Cerebellar nuclear complex (tissue), 1 donor: Measurements from ENCODE around the gene BPIFB1.

Source experiments
- DNase-seq, 2 experiments: peaks; one replicate each; lab custom pipeline; 2025; lab: John Stamatoyannopoulos, UW

The BPIFB1 gene

DNA sequence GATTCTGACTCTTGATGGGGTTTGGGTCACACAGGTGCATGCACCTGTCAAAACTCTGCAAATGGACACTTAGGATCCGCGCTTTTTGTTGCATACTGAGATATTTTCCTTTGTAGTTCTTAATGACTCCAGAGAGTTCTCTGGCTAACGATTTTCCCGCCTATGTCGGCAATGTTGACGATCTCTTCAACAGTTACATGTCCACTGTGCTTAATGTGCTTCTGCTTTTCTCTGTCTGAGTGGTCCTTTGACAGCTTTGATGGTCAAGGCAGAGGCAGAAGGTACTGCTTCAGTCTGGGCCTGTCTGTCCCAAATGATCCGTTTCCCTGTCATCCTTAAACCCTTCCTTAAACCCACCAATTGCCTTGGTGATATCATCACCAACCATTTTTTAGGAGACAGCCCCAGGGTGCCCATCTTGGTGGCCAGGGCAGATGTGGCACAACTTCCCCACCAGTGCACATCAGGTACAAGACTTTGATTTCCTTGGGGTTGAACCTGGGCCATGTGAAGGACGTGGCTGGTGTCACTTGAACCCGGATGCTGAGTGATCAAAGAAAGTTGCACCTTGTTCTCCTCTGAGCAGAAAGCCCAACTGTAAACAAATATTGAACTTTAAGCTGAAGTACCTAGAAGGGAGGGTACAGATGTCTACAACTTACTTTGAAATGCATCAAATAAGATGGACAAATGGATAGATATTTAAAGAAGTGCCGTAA is 10.7 kb upstream of the BPIFB1 start:
- DNase-seq, result no peak

DNA sequence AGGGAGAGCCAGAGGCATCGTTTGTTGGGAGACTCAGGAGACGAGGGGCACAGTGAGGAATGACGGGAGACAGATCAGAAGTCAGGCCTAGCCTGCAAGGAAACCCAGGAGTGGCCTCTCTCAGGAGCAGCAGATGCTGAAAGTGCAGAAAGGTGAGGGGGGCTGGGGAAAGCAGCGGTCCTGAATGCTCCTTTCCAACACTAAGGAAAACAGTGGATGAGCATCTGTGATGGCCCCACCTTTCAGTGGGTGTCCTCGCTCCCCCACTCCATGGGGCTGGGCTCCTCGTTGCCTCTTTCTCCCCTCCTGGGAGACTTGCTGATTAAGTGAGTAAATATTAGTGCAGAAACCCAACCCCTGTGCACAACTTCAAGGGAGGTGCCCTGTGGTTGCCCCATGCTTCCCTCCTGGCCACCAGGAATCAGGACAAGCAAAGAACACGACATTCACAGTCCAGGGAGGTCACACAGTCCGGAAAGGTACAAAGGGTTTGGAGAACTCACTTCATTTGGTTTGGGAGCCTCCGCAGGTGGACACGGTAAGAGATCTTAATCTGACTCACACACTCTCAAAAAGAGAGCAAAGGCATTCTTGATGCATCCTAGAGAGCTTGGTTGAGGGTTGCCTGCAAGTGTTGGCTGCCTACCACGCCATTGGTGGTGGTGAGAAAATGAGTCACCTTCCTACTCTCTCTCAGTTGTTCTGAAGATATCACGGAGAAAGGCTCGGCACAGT is 9.7 kb upstream of the BPIFB1 start:
- no peak for DNase-seq

DNA sequence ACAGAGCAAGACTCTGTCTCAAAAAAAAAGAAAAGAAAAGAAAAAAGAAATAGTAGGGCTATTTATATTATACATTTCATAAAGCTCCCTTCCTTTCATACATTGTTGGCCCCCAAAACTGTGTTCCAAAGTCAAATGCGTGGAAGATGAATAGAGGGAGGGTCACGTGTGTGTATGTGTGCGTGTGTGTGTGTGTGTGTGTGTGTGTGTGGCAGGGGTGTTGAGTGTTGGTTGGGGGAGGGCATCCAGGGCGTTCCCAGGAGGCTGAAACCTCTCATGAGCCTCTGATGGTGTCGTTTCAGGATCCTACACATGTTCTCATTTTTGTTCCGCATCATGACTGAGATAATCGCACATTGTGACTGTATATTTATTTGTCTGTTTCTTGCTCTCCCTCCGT is 7.8 kb upstream of the BPIFB1 start:
- DNase-seq, result no peak

DNA sequence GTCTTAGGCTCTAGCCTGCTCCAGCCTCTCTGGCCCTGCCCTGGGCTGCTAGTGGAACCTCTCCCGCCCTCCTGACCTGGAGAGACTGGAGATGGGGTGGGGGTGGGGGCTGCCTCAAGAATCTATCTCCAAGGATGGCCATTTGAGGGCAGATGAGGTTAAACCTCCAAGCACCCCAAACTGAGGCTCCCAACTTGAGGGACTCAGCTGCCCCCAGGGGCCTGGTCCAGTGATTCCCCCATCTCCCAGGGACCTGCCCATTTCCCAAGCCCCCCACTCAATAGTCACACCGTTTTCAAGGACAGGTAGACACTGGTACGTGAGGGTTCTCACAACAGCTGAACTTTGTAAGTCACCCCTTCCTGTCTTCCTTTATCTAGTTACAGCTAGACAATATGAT is 7.1 kb upstream of the BPIFB1 start:
- DNase-seq, result no peak

DNA sequence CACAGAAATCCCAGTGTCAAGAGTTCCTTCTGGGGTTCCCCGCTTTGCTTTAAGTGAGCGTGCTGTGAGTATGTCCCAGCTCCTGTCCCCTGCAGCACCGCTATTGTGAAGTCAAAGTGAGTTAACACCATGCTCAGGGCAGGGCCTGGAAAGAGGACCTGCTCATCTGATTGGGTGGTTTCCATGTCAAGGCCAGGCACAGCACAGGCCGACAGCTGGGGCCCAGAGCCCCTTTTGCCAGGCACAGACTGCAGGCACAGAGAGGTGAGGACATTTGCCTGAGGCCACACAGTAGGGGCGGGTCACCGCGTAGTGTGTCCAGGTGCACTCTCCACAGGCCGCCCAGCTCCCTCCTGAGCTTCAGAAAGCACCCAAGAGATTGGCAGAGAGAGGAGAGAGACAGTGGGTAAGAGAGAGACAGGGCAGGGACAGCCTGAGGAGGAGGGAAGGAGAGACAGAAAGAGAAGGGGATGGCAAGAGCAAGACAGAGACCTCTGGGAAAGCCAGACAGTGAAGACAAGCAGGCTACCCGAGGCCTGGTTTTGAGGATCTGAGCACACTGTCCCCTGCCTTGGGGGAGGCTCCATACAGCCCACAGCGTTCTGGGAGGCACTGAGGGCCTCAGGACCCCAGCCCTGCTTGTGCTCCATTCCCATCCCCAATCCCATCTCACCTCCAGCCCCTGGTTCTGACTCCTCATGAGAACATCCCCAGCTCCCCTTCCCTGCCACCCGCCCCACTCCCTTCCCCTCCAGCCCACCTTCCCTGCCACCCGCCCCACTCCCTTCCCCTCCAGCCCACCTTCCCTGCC is 6.5 kb upstream of the BPIFB1 start:
- DNase-seq, result no peak

DNA sequence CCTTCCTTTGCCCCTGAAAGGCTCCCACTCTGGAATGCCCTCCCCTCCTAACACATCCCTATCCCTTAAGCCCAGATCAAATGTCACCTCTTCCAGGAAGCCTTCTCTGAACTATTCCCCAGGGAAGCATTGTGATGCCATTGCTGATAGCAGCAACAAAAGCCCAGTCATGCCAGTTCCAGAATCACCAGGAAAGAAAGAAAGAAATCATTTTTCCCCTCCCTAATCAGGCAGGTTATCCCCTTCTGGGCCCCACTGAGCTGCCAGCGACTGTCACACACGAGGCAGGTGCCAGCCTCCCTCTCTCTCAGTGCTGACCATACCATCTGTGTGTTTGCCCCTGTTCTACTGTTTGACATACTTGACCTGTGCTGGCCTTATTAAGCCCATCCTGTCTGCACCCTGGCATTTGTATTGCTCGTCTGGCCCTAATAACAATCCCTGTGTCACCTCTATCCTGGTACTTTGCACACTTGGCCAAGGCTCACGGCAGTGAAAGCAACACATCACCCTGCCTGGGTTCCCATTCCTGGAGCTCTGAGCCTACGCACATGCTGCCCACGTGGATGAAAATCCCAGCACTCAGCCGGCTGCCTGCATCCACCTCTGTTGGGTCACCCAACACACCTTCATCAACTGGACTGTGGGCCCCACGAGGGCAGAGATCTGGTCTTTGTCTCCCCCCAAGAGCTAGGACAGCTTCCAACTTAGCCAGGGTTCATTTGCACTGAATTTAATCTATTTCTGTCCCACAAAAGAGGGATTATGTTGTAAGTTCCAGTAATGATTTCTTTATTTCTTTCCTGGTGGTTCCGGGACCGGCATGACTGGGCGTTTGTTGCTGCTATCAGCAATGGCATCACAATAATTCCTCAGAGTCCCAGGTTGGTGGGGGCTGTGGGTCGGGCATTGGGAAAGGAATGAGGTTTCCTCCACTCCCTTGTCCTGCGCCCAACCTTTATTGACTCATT is 5.3 kb upstream of the BPIFB1 start:
- DNase-seq, result no peak

DNA sequence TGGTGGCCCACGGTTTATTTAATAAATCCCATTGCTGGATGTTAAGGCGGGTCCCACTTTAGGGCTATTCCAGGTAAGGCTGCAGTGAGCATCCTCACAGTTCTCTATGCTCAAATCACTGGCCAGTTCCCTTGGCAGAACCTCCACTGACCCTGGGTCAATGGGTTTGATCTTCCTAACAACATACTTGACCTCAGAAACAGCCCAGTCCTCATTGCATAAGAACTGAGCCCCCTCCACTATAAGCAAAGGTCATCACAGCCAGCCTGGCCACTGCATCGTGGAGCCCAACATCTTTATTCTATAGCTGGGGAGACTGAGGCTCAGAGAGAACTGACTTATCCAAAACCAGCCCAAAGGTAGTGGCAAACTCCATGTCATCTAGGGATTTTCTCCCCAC is 4.3 kb upstream of the BPIFB1 start:
- DNase-seq, result no peak

DNA sequence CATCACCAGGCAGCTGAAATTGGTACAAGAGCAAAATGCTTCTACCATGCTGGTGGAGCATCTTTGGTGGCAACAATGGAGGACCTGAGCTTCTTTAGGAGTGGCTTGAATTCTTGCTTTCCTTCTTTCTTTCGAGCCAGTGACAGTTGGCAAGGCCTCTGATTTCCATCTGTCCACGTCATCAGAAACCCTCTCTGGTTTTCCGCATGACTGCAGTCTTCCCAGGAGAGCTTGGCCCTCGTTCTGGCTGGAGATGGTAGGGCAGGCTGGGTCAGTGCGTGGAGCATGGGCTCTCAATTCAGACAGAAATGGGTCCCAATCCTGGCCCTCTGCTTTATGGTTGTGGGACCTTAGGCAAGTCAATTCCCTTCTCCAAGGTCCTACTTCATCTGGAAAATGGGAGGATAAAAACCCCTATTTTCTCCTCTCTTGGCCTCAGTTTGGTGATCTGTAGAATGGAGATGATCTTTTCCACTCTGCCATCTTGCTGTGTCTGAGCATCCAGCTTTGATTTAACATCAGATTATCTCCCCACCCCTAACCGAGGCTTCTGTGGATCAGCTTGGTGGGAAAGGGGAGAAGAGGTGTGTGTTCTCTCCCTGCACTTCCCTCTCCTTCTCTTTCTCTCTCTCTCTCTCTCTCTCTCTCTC is 3.6 kb upstream of the BPIFB1 start:
- DNase-seq, result no peak

DNA sequence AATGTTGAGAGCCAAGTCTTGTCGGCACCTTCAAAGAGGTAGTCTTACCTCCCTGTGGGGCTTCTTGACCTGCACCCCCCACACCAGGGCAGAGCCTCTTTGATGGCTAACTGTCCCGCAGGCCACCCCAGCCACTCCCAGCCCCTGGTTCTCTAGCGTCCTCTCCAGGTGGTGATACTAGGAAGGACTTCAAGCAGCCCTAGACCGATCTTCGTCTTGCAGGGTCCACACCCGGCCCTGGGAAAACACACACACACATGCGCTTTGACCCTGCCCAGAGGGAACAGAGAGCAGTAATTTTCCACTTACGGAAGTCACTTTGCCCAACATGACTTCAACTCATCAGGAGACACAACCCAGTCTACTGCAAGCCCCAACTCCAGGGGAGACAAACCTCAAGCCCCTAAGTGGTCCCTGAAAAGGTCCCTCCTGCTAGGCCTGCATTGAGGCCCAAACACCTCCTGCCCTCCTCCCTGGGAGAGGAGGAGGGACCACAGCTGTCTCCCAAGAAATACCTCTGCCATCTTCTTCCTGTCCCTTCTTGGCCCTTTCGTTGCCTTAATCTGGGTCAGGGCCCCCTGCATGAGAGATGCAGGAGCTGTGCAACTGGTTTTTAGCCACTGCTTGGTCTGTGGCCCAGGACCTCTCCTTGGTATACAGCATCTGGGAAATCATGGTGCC is 2.9 kb upstream of the BPIFB1 start:
- DNase-seq, result no peak

DNA sequence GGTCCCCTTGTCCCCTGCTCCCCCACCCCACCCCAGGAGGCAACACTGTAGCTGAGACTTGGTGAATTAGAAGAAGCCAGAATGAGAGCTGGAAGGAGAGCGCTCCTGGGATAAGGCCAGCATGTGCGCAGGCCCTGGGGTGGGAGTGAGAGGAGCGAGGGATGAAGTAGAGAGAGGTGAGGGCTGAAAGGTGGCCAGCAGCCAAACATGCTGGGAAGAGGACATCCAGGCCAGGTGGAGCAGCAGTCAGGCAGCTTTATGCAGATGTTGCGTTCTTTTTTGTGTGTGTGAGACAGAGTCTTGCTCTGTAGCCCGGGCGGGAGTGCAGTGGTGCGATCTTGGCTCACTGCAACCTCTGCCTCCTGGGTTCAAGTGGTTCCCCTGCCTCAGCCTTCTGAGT is 2.2 kb upstream of the BPIFB1 start:
- no peak for DNase-seq

DNA sequence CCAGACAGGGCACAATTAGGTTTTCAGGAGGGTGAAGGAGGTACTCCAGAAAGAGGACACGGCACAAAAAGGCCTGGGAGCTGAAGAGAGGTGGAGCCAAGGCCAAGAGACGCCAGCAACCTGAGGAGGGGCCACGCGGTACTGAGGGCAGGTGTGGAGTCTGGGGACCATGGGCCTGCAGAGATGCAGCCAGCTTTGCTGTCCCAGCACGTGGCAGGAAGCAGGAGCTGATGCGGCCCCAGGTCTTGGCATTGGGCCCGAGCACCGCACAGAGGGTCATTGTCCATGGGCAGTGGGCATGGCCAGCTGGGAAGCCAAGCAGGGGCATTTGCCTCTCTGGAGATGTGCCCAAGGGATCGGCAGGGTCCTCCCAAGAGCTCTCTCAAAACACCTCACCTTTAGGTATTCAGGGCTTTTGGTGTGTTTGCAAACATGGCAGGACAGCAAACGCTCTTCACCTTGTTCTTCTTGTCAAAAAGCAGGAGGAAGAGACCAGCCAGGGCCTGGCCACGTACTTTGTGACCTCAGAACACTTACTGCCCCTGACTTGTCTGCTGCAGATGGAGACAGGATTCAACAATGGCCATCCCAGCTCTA is 1.4 kb upstream of the BPIFB1 start:
- DNase-seq, result no peak

DNA sequence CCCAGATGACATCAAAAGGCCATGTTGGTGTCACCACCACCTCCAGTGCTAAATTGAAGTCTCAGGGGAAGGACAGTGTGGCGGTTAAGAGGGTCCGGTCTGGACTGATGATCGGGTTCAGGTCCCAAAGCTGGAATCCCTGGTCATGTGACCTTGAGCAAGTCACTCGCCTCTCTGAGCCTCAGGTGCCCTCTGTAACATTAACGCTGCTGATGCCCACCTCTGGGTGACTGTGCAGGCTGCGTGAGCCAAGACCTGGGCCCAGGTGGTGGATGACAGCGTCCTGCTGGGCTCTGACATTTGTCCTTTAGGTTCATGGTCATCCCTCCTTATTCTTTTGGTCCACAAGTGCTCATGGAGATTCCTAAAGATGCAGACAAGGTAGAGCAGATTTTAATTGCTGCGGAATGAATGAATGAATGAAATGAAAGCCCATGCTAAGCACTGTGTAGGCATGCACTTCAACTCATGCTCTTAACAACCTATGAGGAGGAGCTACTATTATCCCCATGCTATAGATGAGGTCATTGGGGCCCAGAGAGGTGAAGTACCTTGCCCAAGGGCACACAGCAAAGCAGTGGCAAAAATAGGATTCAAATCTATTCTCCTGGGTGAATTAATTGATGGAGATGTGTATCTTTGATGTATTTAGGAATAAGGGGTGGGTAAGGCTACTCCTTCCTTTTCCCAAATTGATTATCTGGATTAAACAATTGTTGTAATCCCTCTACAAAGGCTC is 649 bp upstream of the BPIFB1 start:
- DNase-seq, result no peak

DNA sequence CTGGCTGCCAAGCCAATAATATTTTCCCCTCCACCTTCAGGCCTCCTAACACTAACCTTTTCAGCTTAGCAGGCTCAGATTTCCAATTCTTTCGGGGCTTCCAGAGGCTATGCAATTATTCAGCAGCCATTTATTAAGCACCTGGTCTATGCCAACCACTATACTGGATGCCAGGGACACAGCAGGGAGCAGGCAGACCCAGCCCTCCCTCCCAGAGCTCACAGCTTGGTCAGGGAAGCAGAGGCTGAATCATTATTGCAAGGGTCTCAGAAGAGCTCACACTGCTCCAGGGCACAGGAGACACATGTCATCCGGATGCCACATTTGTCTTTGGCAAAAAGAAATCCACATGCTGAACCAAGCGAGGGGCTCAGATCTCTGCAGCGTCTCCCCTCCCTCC is 1.3 kb downstream of the BPIFB1 start:
- DNase-seq, result no peak

DNA sequence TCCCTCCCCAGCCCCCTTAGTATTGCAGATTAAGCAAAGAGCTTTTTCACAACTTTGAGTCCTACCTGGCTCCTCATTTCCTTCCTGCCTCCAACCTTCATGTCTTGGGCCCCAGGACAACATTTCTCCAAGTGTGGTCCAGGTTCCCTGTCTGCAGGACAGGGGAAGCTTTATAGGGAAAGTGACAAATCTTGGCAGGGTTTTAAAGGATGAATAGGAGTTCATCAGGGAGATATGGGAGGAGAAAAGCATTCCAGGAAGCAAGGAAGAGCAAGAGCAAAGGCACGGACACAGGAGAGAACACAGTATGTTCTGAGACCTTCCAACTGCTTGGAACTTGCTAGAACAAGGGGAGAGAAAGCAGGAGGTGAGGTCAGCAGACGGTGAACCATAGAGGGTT is 1.9 kb downstream of the BPIFB1 start:
- DNase-seq, result no peak

DNA sequence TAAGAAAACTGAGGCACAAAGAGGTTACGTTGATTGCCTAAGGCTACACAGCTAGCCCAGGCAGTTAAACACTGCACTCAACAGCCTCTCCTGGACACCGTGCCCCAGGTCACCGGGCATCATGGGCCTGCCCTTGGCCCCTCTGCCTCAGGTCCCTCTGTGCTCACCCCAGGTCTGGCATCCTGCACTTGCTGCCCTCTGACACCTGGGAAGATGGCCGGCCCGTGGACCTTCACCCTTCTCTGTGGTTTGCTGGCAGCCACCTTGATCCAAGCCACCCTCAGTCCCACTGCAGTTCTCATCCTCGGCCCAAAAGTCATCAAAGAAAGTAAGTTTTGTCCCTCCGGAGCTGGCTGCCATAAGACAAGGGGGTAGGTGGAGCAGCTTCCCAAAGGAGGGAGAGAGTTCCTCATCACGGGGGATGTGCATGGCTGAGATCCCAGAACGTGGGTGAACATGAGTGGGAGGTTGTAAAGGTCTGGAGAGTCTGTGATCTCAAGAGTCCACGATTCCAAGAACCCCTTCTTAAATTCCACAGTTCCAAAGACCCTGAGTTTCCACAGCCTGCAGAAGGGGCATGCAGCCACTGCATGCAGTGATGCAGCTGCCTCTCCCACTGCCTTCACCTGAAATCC is 3.0 kb downstream of the BPIFB1 start:
- DNase-seq, result no peak

DNA sequence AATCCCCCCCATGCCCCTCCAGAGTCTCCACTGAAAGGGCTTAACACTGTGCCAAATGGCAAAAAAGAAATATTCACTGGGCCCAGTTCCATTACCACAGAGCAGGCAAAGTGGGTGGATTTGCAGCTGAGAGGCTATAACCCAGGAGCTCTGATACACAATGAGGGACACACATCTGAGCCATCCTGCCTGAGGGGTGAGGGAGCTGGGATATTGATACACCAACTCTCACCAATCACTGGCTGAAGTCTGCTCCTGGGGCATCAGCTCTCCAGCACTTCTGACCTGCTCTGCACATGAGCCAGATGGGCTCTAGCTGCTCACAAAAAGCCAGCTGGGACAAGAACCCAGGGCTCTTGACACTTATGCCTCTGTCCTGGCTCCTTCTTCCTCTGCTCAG is 4.9 kb downstream of the BPIFB1 start:
- DNase-seq, result no peak

DNA sequence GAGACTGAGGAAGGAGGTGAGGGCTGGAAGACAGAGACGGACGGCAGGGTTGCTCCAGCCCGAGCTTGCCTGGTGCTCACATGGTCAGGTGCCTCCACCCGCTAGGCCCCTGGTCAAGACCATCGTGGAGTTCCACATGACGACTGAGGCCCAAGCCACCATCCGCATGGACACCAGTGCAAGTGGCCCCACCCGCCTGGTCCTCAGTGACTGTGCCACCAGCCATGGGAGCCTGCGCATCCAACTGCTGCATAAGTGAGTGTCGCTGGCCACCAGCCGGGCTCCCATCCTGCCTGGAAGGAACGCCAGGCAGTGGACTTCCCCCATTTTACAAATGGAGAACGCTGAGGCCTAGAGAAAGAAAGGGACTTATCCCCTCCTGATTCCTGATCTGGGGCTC is 7.8 kb downstream of the BPIFB1 start:
- no peak for DNase-seq

DNA sequence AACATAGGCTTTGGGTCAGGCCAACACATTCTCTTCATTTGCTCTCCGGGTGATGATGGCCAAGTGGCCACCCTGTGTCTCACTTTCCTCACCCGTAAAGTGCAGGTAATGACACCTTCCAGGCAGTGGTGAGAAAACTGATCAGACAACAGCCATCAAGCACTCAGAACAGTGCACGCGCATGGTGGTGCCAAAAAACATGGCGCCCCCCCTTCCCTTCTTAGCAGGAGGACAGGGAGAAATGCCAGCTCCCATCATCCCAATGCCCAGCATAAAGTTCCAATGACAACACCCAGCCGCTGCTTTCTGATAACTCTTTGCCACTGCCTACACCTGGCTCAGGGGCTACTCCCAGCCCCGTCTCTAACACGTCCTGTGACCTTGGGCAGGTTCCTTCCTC is 8.4 kb downstream of the BPIFB1 start:
- no peak for DNase-seq

DNA sequence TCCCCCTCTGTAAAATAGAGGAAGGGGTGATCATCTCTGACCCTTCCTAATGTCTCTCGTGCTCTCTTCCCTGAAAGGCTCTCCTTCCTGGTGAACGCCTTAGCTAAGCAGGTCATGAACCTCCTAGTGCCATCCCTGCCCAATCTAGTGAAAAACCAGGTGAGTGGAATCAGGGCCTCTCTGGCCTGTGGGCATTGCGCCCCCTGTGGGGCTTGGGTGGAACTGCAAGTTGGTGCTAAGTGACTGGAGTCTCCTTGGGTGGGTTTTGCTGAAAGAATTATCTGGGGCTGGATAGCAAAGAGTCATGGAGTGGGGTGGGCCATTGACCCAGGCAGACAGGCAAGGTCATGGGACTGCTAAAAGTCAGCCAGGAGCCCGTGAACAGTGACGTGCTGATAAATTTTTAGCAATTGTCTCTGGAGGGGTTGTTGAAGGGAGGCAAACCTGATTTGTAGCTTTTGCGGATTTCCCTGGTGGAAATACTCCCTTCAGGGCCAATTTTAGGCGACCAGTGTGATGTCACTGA is 8.9 kb downstream of the BPIFB1 start:
- no peak for DNase-seq
